HG03139 (cell line): ENCODE results near the gene TAF15.

Experiments used
- ATAC-seq: cut with Tn5 transposase; IDR thresholded peaks from one replicate; pipeline ENCODE4 v1.9.1; 2021; ENCODE audit not compliant: unreplicated experiment

The TAF15 gene

GRCh38 chr17:35870906-35871819 lies 61.9 kb downstream of the TAF15 start:
- no peak for ATAC-seq

GRCh38 chr17:35872196-35872980 lies 63.1 kb downstream of the TAF15 start:
- ATAC-seq = no peak

GRCh38 chr17:35875072-35875799 lies 66.0 kb downstream of the TAF15 start:
- no peak for ATAC-seq

- ATAC-seq = no peak
These were observed 66.5 kb downstream of the TAF15 start for GRCh38 chr17:35875800-35876139.

- ATAC-seq = no peak
These were observed 67.2 kb downstream of the TAF15 start for GRCh38 chr17:35876534-35876933.

- no peak for ATAC-seq
These were observed 68.2 kb downstream of the TAF15 start for GRCh38 chr17:35877345-35878029.

GRCh38 chr17:35878361-35878760 lies 69.1 kb downstream of the TAF15 start:
- no peak for ATAC-seq

GRCh38 chr17:35879773-35880654 lies 70.7 kb downstream of the TAF15 start, which contains the start of gene CCL5:
TSS of gene CCL5 (minus strand) at chr17:35880360.
- peak; percentile 87 for ATAC-seq

- ATAC-seq = no peak
These were observed 80.0 kb downstream of the TAF15 start for GRCh38 chr17:35889241-35889640.

GRCh38 chr17:35889818-35890773 lies 80.8 kb downstream of the TAF15 start:
- no peak for ATAC-seq

- ATAC-seq = no peak
These were observed 81.5 kb downstream of the TAF15 start for GRCh38 chr17:35890774-35891155.

- no peak for ATAC-seq
These were observed 82.0 kb downstream of the TAF15 start for GRCh38 chr17:35891269-35891668.

GRCh38 chr17:35892091-35893035 lies 83.1 kb downstream of the TAF15 start:
- no peak for ATAC-seq

GRCh38 chr17:35893751-35894150 lies 84.5 kb downstream of the TAF15 start:
- ATAC-seq = no peak

- ATAC-seq = no peak
These were observed 84.9 kb downstream of the TAF15 start for GRCh38 chr17:35894206-35894605.

- ATAC-seq = no peak
These were observed 86.6 kb downstream of the TAF15 start for GRCh38 chr17:35895636-35896587.
